ENCODE data around the gene EEF1AKMT4.

EEF1AKMT4 gene

GRCh38 chr3:184249412-184250166 lies at the start of gene EEF1AKMT4:
Gene EEF1AKMT4 (plus strand): TSS chr3:184249672. CDS start chr3:184249695, 23 bp downstream.
- peak; percentile 94 for DNase-seq

- DNase-seq: no peak
Observed at GRCh38 chr3:184200825-184201224, 48.6 kb upstream of the EEF1AKMT4 start.

GRCh38 chr3:184203526-184203925 lies 45.9 kb upstream of the EEF1AKMT4 start:
- no peak for DNase-seq

GRCh38 chr3:184209146-184209923 lies 40.1 kb upstream of the EEF1AKMT4 start:
- no peak for DNase-seq

GRCh38 chr3:184211297-184211696 lies 38.2 kb upstream of the EEF1AKMT4 start:
- no peak for DNase-seq

- DNase-seq: no peak
Observed at GRCh38 chr3:184211718-184212117, 37.8 kb upstream of the EEF1AKMT4 start.

GRCh38 chr3:184218814-184219213 lies 30.7 kb upstream of the EEF1AKMT4 start:
- no peak for DNase-seq

- DNase-seq: no peak
Observed at GRCh38 chr3:184222521-184222920, 27.0 kb upstream of the EEF1AKMT4 start.

GRCh38 chr3:184223946-184224345 lies 25.5 kb upstream of the EEF1AKMT4 start:
- DNase-seq: no peak

GRCh38 chr3:184227481-184227935 lies 22.0 kb upstream of the EEF1AKMT4 start:
- DNase-seq: no peak

GRCh38 chr3:184228376-184229137 lies 20.9 kb upstream of the EEF1AKMT4 start:
- DNase-seq: no peak

- DNase-seq: peak; percentile 78
Observed at GRCh38 chr3:184229394-184230080, 19.9 kb upstream of the EEF1AKMT4 start, which contains the start of gene VWA5B2. Gene VWA5B2 (plus strand): TSS chr3:184229585. CDS start chr3:184230529, 944 bp downstream.

- no peak for DNase-seq
Observed at GRCh38 chr3:184230081-184230602, 19.3 kb upstream of the EEF1AKMT4 start.

- DNase-seq: peak; percentile 68
Observed at GRCh38 chr3:184230603-184231528, 18.6 kb upstream of the EEF1AKMT4 start.

- DNase-seq: no peak
Observed at GRCh38 chr3:184231671-184232070, 17.8 kb upstream of the EEF1AKMT4 start.

GRCh38 chr3:184233127-184233843 lies 16.2 kb upstream of the EEF1AKMT4 start:
- no peak for DNase-seq

GRCh38 chr3:184234224-184234623 lies 15.2 kb upstream of the EEF1AKMT4 start:
- no peak for DNase-seq

GRCh38 chr3:184234671-184235380 lies 14.6 kb upstream of the EEF1AKMT4 start:
- DNase-seq: no peak

GRCh38 chr3:184235381-184236032 lies 14.0 kb upstream of the EEF1AKMT4 start:
- no peak for DNase-seq

Measured in NCI-H510A (cell line).